G401 (cell line): ENCODE results near the gene DENND1B. TPM values are rescaled to one million over a fixed set of nuclear protein-coding genes. Genes with fewer than 3 reads are reported as not detected.
"Not testable (repeated sequence)": the region's sequence is repeated elsewhere in the genome, so short reads cannot be mapped to it uniquely, and the experiment has no call there.

Experiments
- DNase-seq: peaks from one replicate; pipeline ENCODE4 v3.0.0-alpha.2; 2015; ENCODE audit warnings: low spot score
- in situ Hi-C: cut with HindIII; loops from 2 replicates; pipeline ENCODE4 v1.10.0; 2016; ENCODE audit warnings: low sequenced_read_pairs, mixed read lengths
- total RNA-seq: library from RNA; depleted of rRNA; stranded (reverse); fragments of >200 nt; shearing (Covaris generic); gene quantifications from 2 replicates; pipeline ENCODE4 v1.2.3, GENCODE V29; 2014

The DENND1B gene
- total RNA-seq, 1 experiment from 2014 or later = not detected

GRCh38 chr1:197604302-197604701, 171.0 kb downstream of the DENND1B start:
- in situ Hi-C loops = no loop called here
- DNase-seq = no peak

GRCh38 chr1:197600751-197601150, 174.5 kb downstream of the DENND1B start:
- DNase-seq = no peak
- in situ Hi-C loops = no loop called here

- no peak for DNase-seq
- in situ Hi-C loops = no loop called here
These were observed 175.5 kb downstream of the DENND1B start for GRCh38 chr1:197599789-197600188.

GRCh38 chr1:197598935-197599334, 176.3 kb downstream of the DENND1B start:
- in situ Hi-C loops = no loop called here
- no peak for DNase-seq

GRCh38 chr1:197595304-197595904, 179.9 kb downstream of the DENND1B start:
- in situ Hi-C loops = no loop called here
- DNase-seq = peak; percentile 84

GRCh38 chr1:197590687-197591086, 184.6 kb downstream of the DENND1B start:
- no peak for DNase-seq
- in situ Hi-C loops = no loop called here

- in situ Hi-C loops = no loop called here
- DNase-seq = no peak
These were observed 189.5 kb downstream of the DENND1B start for GRCh38 chr1:197585809-197586208.

- in situ Hi-C loops = no loop called here
- no peak for DNase-seq
These were observed 197.7 kb downstream of the DENND1B start for GRCh38 chr1:197577580-197577979.

GRCh38 chr1:197575531-197575930, 199.7 kb downstream of the DENND1B start:
- in situ Hi-C loops, DNase-seq: not testable (repeated sequence)

- DNase-seq = no peak
- in situ Hi-C loops = no loop called here
These were observed 203.1 kb downstream of the DENND1B start for GRCh38 chr1:197572169-197572568.

- in situ Hi-C loops = no loop called here
These were observed 207.8 kb downstream of the DENND1B start for GRCh38 chr1:197567442-197567841.

GRCh38 chr1:197561041-197561440, 214.2 kb downstream of the DENND1B start:
- DNase-seq = no peak
- in situ Hi-C loops = no loop called here

More at GRCh38 chr1:197567442-197567841, 207.8 kb downstream of the DENND1B start:
- no peak for DNase-seq

- in situ Hi-C loops = no loop called here
These were observed 215.6 kb downstream of the DENND1B start for GRCh38 chr1:197559655-197560054.

GRCh38 chr1:197559244-197559643, 216.0 kb downstream of the DENND1B start:
- in situ Hi-C loops = no loop called here
- no peak for DNase-seq

More at GRCh38 chr1:197559655-197560054, 215.6 kb downstream of the DENND1B start:
- DNase-seq = no peak

GRCh38 chr1:197557302-197557701, 218.0 kb downstream of the DENND1B start:
- in situ Hi-C loops = no loop called here
- DNase-seq = no peak

GRCh38 chr1:197553281-197553680, 222.0 kb downstream of the DENND1B start:
- DNase-seq = no peak
- in situ Hi-C loops = no loop called here

- no peak for DNase-seq
- in situ Hi-C loops = no loop called here
These were observed 228.3 kb downstream of the DENND1B start for GRCh38 chr1:197546989-197547388.

- in situ Hi-C loops = no loop called here
- DNase-seq = no peak
These were observed 230.7 kb downstream of the DENND1B start for GRCh38 chr1:197544553-197544952.

GRCh38 chr1:197544130-197544529, 231.2 kb downstream of the DENND1B start:
- no peak for DNase-seq
- in situ Hi-C loops = no loop called here

GRCh38 chr1:197541411-197541810, 233.9 kb downstream of the DENND1B start:
- in situ Hi-C loops = no loop called here
- DNase-seq = no peak

GRCh38 chr1:197526736-197527371, 248.4 kb downstream of the DENND1B start:
- DNase-seq = peak; percentile 43
- in situ Hi-C loops = no loop called here
